Jurkat, Clone E6-1 (cell line): ENCODE data around the gene PRKN.

Source experiments
- DNase-seq: peaks from one replicate; pipeline ENCODE4 v3.0.0-alpha.2; 2011; ENCODE audit warnings: low read depth, low spot score
- H3K4me3 ChIP-seq: 2 replicates; pipeline ENCODE4 v1.5.1; 2011; ENCODE audit warnings: mild to moderate bottlenecking, low read length, control low read depth, moderate library complexity

The PRKN gene

GRCh38 chr6:162190981-162191380, 536.6 kb downstream of the PRKN start:
- DNase-seq: no peak
- no peak overlapping the region for H3K4me3 ChIP-seq

DNA sequence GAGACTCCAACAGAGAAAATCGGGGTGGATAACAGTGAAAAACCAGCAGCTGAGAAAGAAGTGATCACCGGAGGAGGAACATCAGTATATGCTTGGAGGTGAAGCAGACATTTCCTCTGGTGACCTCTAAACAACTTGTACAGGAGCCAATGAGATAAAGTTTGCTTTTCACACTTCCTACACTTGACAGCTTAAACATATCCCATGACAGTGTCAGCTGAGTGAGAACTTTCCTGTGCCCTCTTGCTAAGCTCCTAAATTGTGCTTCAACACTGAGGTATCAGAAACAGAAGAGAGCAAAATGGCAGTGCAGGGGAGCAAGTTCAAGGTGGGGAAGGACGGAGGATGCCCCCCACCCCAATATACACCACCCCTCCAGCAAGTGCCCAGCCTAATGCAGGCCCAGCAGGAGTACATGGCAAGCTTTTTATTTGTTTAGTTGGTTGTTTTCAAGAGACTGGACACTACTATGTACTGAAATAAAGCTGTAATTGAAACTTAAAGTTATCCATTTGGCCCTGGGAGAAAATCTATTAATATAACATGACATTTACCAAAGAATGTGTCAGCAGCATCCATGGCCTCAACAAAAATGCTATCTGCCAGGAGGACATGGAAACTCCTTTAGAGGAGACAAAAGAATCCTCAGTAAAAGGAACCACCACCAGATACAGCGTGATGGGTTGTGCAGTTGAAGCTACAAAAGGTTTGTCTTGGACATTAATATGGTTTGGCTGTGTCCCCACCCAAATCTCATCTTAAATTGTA, 540.2 kb downstream of the PRKN start:
- DNase-seq: no peak
- H3K4me3 ChIP-seq: no peak overlapping the region

- H3K4me3 ChIP-seq: no peak overlapping the region
- DNase-seq: no peak
Observed at GRCh38 chr6:162184465-162184864, 543.1 kb downstream of the PRKN start.

DNA sequence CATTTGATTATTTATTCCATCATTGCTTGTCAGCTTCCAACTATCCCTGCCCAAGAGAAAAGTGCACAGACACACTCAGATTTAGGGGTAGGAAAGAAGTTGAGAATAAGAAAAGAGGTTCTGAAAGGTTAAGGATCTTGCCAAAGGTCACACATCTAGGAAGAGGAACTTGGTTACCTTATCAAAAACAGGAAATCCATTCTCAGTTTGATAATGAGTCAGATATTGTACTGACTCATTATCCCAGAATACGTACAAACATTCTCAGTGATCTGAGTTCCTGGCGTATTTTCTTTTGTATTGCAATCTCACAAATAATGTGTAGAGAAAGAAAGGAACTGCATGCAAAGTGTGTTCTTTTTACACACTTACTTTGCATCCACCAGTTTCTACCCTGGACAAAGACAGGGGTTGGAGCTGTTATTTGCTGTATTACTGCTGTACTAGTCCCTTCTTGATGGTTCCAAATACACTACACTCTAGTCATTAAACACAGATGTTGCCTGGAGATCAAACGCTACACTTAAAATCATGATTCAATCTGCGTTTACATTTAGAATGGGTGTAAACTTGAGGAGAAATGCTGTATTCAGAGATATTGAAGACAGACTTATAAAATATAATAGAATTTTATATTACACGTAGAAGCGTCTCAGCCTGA, 545.7 kb downstream of the PRKN start:
- no peak overlapping the region for H3K4me3 ChIP-seq
- no peak for DNase-seq

GRCh38 chr6:162181111-162181510, 546.5 kb downstream of the PRKN start:
- H3K4me3 ChIP-seq: no peak overlapping the region
- no peak for DNase-seq

DNA sequence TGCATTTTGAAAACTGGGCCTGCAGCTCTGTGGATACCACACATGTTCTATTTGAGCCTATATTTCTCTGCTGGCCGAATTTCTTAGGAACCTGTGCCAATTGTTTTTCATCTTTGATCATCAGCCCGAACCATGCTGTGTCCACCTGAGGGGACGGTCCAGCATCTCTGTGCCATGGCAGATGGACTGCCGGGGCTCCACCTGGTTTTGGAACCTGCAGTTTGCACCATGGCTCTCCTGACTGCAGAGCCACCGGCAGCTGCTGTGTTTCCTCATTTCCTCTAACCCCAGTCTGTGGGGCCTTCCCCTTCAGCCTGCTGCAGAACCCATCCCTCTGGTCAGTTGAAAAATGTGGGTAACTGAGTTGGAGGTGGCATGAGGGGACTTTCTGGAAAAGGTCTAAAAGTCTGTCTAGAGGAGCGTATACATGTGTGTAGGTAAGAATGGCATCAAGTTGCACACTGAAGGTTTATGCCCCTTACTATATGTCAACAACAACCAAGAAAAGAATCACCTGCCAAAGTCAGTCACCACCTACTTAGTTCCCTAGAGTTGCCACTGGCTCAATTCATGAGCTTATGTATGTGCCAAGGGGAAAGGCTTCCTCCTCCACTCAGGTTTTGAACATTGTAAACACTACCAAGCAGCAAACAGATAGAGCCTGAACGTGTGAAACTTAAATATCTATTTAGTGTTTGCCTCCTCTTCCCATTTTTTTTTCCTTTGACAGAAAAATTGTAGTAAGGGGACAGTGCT, 548.2 kb downstream of the PRKN start:
- no peak for DNase-seq
- H3K4me3 ChIP-seq: no peak overlapping the region

- no peak for DNase-seq
- no peak overlapping the region for H3K4me3 ChIP-seq
Observed at GRCh38 chr6:162178666-162179065, 548.9 kb downstream of the PRKN start.

DNA sequence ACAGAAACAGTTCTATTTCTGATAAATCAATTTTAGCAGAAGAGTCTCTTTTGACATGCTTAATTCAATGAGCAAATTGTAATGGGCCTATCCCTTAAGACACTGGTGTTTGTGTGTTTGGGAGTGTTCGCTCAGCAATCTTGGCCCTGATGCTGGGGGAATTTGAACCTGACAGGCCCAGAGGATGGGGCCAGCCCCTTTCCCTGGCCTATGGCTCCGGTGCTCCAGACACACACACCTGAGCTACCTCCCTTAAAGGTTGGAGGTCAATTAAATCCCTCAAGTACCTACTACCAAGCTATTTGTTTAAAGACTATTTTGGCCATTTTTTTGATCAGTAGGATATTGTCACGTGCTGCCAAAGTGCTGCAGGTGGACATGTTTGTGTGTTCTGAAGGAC, 549.3 kb downstream of the PRKN start:
- no peak for DNase-seq
- H3K4me3 ChIP-seq: no peak overlapping the region

DNA sequence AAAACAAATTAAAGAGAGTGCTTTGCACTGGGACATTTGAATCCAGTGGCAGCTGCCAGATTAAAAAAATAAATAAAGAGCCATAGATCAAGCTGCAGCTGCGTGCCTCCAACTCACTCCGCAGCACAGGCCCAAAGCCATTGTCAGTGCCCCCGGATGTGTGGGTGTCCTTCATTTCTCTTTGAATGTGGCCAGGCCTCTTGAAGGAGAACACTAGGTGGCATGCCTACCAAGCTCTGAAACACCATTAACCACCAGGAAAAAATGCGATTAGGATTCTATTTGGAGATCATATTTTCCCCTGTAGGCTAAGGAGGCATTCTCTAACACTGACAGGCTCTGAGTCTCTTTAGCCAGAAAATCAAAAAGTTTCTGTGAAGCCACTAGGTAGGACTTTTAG, 549.8 kb downstream of the PRKN start:
- no peak overlapping the region for H3K4me3 ChIP-seq
- DNase-seq: no peak

DNA sequence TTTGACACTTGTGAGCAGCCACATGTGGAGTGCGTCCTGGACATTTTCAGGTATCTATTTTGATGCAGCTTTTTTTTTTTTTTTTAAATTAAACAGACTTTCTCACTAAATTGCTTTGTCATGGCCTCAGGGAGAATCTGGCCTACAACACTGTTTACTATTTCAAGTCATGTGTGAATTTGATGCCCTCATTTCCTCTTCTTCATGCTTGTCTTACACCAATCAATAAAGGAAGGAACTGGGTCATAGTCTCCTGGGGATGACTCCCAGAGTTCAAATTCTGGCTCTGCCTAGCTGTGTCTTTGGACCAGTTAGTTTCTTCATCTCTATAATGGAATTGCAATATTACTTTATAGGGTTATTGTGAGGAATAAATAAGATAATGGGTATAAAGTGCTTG, 554.1 kb downstream of the PRKN start:
- no peak overlapping the region for H3K4me3 ChIP-seq
- DNase-seq: no peak

- DNase-seq: no peak
- no peak overlapping the region for H3K4me3 ChIP-seq
Observed at GRCh38 chr6:162165479-162165878, 562.1 kb downstream of the PRKN start.

- DNase-seq: no peak
- no peak overlapping the region for H3K4me3 ChIP-seq
Observed at GRCh38 chr6:162157167-162157870, 570.2 kb downstream of the PRKN start.

DNA sequence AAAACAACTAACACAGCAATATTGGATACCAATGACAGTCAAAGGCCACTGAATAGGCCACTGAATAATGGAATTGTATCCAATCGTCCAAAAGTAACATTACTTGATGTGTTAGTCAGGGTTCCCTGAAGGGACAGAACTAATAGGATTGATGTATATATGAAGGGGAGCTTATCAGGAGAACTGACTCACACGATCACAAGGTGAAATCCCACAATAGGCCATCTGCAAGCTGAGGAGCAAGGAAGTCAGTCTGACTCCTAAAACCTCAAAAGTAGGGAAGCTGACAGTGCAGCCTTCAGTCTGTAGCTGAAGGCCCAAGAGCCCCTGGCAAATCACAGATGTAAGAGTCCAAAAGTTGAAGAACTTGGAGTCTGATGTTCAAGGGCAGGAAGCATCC, 571.4 kb downstream of the PRKN start:
- no peak for DNase-seq
- H3K4me3 ChIP-seq: no peak overlapping the region

GRCh38 chr6:162154930-162155329, 572.6 kb downstream of the PRKN start:
- DNase-seq: no peak
- H3K4me3 ChIP-seq: no peak overlapping the region

GRCh38 chr6:162154001-162154400, 573.6 kb downstream of the PRKN start:
- no peak for DNase-seq
- H3K4me3 ChIP-seq: no peak overlapping the region

DNA sequence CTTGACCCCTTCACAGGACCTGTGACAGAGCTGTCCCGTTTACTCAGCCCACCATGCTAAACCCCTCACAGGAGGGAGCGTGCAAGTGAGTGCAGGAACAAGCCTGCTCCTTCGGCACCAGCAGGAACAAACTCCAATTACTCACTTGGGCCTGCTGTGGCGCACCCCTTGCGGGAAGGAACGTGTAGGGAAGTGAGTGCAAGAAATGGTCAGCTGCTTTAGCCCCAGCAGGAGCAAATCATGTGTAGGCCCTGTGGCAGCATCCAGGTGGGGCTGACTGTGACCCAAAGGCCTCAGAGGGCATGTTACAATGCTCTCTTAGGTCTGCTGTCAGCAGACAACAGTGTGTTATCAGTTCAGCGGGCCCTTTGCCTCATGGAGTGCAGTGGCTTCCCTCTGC, 574.4 kb downstream of the PRKN start:
- H3K4me3 ChIP-seq: no peak overlapping the region
- no peak for DNase-seq

GRCh38 chr6:162151021-162151665, 576.4 kb downstream of the PRKN start:
- no peak for DNase-seq
- no peak overlapping the region for H3K4me3 ChIP-seq

- no peak for DNase-seq
- no peak overlapping the region for H3K4me3 ChIP-seq
Observed at GRCh38 chr6:162150295-162150694, 577.3 kb downstream of the PRKN start.

DNA sequence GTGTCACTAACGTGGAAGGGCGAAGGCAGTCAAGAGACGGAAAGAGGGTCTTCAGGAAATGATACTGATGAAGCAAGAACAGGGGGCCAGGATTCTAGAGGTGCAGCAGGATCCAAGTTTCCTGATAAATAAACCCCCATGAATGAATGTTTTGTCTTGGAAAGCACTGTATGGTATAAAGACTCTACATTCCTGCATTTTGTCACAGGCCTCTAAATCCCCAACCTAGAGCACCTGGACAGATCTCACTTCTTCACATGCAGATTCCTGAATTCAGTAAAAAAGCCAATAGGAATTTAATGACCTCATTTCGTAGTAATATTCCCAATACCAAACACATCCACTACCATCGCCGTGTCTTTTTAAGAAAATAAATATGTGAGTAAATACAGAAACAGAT, 577.8 kb downstream of the PRKN start:
- no peak for DNase-seq
- no peak overlapping the region for H3K4me3 ChIP-seq
